ENCODE data around the gene SLC17A7.

GRCh38 chr19:49468199-49468598 is 26.9 kb upstream of the SLC17A7 start:
- TF ChIP-seq POLR2A (IDR thresholded peaks at IDR 0.05; ENCODE audit: borderline replicate concordance, extremely low read depth, insufficient read depth, insufficient read length) (no peak), REST (IDR thresholded peaks at IDR 0.05; ENCODE audit: low read depth) (no peak), CTCF (IDR thresholded peaks at IDR 0.05 in 2 of 3, conservative IDR thresholded peaks at IDR 0.05 in 1 of 3; ENCODE audit: borderline replicate concordance in 1 of 3, insufficient read depth in 1 of 3, low read depth in 2 of 3, low read length in 2 of 3) (no peak), CEBPB (IDR thresholded peaks at IDR 0.05; ENCODE audit: low read depth) (no peak), TCF7L2 (IDR thresholded peaks at IDR 0.05; ENCODE audit: borderline replicate concordance, extremely low read depth, insufficient read depth, insufficient read length) (no peak), EZH2 (IDR thresholded peaks at IDR 0.05) (no peak)
